H1 (cell line): ENCODE results near the gene ICAM2. TPM values are rescaled to one million over a fixed set of nuclear protein-coding genes. Genes with fewer than 3 reads are reported as not detected.

ENCODE experiments used
- CBX8 ChIP-seq: fragments of 300-800, 300-1000 bp; sonication (generic); IDR thresholded peaks from 2 replicates; pipeline ENCODE4 v1.7.1; 2016; ENCODE audit warnings: low read depth, low read length, borderline replicate concordance
- POLR2A ChIP-seq, 2 experiments: IDR thresholded peaks; 1 replicate in 1 of 2; 2 replicates in 1 of 2; pipeline ENCODE4 v1.6.1; 2011; ENCODE audit warnings: low read depth in 2 of 2, low read length in 2 of 2, mild to moderate bottlenecking in 2 of 2; ENCODE audit errors: control extremely low read depth in 1 of 2
- RBBP5 ChIP-seq: IDR thresholded peaks from 2 replicates; pipeline ENCODE4 v1.7.1; 2012; ENCODE audit warnings: low read depth, mild to moderate bottlenecking, inconsistent platforms, low read length, moderate library complexity, borderline replicate concordance
- SIX5 ChIP-seq: IDR thresholded peaks from 2 replicates; pipeline ENCODE4 v1.6.1; 2011; ENCODE audit warnings: mild to moderate bottlenecking, low read depth, low read length
- SP1 ChIP-seq: IDR thresholded peaks from 2 replicates; pipeline ENCODE4 v1.6.1; 2011; ENCODE audit warnings: low read depth, low read length
- SP2 ChIP-seq: IDR thresholded peaks from 2 replicates; pipeline ENCODE4 v1.6.1; 2012; ENCODE audit warnings: mild to moderate bottlenecking, low read length, inconsistent platforms
- YY1 ChIP-seq: IDR thresholded peaks from 2 replicates; pipeline ENCODE4 v1.6.1; 2011; ENCODE audit warnings: low read depth, mild to moderate bottlenecking, low read length
- polyA plus RNA-seq, 7 experiments: library from polyadenylated mRNA; depleted of rRNA in 3 of 7; stranded (reverse) in 5 of 7; unstranded in 2 of 7; fragments of >200 nt in 5 of 7; fragments of 200-250 nt in 2 of 7; gene quantifications; 1 replicate in 5 of 7; 2 replicates in 1 of 7; 4 replicates in 1 of 7; pipeline versions ENCODE4 v1.2.1 to v1.2.3, GENCODE V29; 2011 to 2013; ENCODE audit warnings: missing spikeins in 2 of 7, mixed read lengths in 2 of 7
- total RNA-seq: library from RNA; stranded (reverse); fragmentation: NEBNext Ultra II Directional; extraction: Animal tissue kit (Norgen Biotek cat#: 25700); gene quantifications from 2 replicates; pipeline ENCODE4 v1.2.1, GENCODE V29; 2021
- TF ChIP-seq, protein P1 (sequence below), 3 experiments: IDR thresholded peaks; 1 replicate in 2 of 3; 2 replicates in 1 of 3; pipeline versions ENCODE4 v1.5.1 to v1.6.1; 2011; ENCODE audit warnings: low read length in 3 of 3, mild to moderate bottlenecking in 3 of 3, inconsistent platforms in 2 of 3, low read depth in 1 of 3, moderate library complexity in 1 of 3; ENCODE audit not compliant: insufficient read depth in 1 of 3; ENCODE audit errors: control extremely low read depth in 1 of 3

The ICAM2 gene
- total and polyA plus RNA-seq, 2 of the 8 experiments (the other 6 are each of a cell fraction or from before 2014, with no cell fraction given): 0.45 to 0.63 TPM

DNA sequence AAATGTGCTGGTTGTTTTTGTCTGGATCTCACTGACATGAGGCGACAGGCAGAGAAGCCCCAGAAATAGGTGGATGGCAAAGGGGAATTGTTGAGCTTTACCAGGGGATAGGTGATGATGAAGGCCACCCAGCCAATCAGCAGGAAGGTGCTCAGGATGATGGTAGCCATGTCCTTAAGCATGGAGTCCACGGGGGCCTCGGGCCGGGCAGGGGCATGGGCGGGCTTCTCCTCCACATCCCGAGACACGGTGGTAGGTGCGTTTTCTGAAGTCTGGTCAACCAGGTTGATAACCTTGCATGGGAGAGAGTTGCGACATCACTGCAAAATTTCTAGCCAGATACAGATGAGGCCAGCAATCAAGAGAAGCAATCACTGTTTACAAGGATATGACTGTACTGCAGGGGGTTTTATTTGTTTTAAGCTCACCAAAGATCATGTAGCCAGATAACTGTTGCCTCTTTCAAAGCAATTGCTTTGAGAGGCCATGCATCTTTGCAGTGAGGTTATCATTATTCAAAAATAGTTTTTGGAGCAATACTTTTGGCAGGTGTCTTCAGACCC, 37.3 kb upstream of the ICAM2 start (continued):
- TF ChIP-seq CBX8 (no peak), SP2 (no peak), POLR2A (IDR thresholded peaks at IDR 0.05; ENCODE audit: control extremely low read depth in 1 of 2, low read depth in 2 of 2, low read length in 2 of 2) (no peak), RBBP5 (no peak), SIX5 (no peak), SP1 (no peak), YY1 (no peak)
- TF ChIP-seq, protein P1, sequence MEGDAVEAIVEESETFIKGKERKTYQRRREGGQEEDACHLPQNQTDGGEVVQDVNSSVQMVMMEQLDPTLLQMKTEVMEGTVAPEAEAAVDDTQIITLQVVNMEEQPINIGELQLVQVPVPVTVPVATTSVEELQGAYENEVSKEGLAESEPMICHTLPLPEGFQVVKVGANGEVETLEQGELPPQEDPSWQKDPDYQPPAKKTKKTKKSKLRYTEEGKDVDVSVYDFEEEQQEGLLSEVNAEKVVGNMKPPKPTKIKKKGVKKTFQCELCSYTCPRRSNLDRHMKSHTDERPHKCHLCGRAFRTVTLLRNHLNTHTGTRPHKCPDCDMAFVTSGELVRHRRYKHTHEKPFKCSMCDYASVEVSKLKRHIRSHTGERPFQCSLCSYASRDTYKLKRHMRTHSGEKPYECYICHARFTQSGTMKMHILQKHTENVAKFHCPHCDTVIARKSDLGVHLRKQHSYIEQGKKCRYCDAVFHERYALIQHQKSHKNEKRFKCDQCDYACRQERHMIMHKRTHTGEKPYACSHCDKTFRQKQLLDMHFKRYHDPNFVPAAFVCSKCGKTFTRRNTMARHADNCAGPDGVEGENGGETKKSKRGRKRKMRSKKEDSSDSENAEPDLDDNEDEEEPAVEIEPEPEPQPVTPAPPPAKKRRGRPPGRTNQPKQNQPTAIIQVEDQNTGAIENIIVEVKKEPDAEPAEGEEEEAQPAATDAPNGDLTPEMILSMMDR (IDR thresholded peaks at IDR 0.05; ENCODE audit: control extremely low read depth in 1 of 3, insufficient read depth in 1 of 3, low read depth in 1 of 3, low read length in 3 of 3): no peak
